Measurements from ENCODE around the gene SMAD9.

Gene SMAD9

DNA sequence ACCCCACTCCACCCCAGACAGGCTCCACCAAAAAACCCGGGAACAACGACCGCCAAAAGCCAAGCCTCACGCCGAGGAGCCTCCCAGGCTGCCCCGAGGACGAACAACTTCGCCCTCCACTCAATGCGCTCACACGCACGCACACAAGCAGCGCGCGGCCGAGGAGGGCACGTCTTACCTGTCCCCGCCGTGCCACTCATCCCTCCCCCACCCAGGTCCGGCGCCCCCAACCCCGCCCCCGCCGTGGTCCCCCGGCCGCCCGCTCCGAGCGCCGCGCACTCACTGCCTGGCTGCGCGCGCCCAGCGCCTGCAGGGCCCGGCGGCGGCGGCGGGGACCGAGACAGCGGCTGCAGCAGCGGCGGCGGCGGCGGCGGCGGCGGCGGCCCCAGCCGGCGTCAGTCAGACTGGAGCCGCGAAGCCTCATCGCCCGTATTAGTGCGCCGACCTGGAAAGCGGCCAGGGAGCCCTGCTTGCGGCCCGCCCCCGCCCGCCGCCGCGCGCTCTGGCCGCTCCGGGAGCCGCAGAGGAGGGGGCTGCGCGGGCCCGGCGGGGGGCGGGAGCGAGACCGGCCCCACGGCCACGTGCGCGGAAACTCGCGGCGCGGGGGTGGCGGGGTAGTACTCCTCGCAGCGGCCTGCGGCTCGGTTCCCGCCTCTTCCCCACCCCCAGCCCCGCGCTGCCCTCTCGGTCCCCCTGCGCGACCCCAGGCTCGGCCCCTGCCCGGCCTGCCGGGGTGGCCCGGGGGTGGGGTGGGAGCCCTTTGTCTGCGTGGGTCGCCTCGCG is at the start of gene SMAD9:
SMAD9 (minus strand) TSS at position 406 of the 783 bp plus-strand sequence. CDS start 40,549 bp downstream, outside the sequence.
- FAIRE-seq (no peak), DNase-seq (ENCODE audit: low spot score) (peak; percentile 38)

DNA sequence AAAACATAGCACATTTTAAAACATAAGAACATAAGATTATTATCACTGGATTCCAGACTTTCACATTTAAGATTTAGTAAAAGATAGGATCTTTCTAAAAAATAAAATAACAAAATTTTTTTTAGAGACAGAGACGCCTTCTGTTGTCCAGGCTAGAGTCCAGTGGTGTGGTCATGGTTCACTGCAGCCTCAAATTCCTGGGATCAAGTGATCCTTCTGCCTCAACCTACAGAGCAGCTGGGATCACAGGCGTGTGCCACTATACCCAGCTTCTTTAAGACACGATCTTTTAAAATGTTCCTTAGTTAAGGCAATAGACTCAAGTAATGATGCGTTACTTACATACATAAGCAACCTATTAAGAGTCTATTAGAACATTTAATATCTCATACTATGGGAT is 46.4 kb upstream of the SMAD9 start:
- no peak for DNase-seq (ENCODE audit: low spot score)
- peak; percentile 78 for FAIRE-seq

DNA sequence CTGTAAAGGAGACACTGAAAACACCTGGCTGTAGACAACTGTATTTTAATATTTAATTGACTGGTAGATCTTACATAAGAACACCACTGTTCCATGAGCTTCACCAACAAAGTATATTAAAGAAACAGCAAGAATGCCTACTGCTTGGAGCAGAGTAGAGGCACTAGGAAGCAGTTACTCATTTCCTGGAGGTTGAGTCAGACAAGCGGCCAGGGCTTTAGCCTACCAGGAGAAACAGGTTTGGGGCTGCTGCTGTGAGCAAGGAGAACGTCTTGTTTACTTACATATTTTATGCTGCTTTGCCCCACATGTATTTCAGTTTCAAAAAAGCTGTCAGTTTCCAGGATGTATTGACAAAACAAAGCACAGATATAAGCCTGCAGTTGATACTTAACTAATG is 45.7 kb upstream of the SMAD9 start:
- DNase-seq (ENCODE audit: low spot score), result peak; percentile 60
- FAIRE-seq, result peak; percentile 84

DNA sequence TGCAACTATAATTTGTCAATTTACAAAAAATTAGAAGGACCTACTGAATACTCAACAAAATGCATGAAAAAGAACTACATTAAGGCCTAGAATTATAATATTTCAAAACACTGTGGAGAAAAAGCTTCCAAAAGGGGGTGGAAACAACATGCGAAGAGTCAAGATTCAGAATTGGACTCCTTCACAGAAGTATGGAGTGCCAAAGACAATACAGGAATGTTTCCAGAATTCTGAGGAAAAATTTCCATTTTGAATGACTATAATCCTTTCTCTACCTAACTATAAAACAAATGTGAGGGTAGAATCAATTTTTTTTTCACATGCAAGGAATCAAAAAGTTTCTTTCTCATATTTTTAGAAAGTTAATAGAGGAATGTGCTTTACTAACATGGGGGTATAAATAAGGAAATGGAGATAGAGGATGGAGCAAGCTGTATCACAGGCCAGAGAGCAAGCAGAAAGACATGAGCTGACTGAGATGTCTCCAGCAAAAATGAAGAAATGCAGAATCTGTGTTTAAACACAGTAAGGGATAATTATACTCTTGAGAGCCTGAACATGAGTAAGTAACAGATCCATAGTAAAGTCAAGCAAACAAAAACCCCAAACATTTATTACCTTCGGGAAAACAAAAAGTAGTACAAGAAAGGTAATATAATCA is 39.5 kb upstream of the SMAD9 start:
- DNase-seq (ENCODE audit: low spot score) (no peak), FAIRE-seq (no peak)

DNA sequence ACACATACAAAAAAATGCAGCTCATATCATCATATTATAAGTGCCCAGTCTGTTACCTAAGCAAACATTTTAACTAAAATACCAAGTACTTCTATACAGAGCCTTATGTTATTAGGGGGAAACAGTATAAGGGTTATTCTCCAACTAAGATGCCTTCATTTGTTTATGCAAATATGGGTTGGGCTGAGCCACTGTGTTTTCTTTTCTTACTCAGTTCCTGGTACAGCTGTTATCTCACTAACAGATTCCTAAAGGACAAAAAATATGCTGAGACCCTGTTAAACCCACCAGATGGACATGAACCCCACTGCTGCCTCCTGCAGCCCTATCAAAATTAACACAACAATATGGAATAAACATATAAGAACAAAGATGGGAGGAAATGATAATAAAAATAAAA is 34.5 kb upstream of the SMAD9 start:
- no peak for DNase-seq (ENCODE audit: low spot score)
- no peak for FAIRE-seq

DNA sequence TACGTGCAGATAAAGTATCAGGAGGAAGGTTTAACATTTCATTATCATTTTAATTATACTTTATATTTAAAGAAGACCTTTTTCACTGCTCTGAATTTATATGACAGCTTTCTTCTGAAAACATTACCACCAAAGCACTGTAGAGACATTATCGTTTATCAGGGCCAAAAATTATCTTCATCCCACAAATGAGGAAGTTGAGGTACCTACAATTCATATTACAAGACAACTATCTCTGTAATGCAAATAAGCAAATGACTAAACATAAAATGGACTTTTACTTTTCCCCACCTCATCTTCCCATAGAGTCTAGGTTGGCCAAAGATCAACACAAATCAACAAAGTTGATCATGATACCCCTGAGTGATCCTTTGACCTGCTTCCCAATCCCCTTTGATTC is 30.9 kb upstream of the SMAD9 start:
- FAIRE-seq, result no peak
- DNase-seq (ENCODE audit: low spot score), result no peak

DNA sequence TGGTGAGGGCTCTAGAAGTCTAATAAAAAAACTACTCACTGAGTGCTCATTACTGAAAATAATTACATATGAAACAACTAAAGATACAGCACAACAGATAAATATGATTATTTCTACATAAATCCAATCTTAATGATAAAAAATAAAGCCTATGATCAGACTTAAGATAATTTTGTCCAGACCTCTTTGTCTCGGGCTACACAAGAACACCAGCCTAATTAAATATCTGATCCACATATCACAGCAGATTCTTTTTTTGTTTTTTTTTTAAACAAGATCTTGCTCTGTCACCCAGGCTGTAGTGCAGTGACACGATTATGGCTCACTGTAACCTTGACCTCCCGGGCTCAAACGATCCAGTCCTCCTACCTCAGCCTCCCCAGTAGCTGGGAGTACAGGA is 30.3 kb upstream of the SMAD9 start:
- FAIRE-seq (no peak), DNase-seq (ENCODE audit: low spot score) (no peak)

DNA sequence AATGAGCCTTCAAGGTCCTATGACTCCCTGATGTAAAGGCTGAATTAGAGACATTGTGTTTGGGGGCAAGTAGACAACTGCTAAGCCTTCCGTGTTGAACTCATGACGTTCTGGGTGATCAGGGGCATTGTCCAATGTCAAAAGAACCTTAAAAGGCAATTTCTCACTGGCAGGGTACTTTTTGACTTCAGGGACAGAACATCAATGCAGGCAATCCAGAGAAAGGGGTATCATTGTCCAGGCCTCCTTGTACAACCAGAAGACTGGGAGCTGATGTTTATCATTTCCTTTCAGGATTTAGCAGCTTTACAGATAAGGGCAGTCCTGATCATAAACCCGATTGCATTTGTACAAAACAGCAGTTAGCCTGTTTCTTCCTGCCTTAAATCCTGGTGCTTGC is 25.0 kb upstream of the SMAD9 start:
- FAIRE-seq, result no peak
- DNase-seq (ENCODE audit: low spot score), result no peak

DNA sequence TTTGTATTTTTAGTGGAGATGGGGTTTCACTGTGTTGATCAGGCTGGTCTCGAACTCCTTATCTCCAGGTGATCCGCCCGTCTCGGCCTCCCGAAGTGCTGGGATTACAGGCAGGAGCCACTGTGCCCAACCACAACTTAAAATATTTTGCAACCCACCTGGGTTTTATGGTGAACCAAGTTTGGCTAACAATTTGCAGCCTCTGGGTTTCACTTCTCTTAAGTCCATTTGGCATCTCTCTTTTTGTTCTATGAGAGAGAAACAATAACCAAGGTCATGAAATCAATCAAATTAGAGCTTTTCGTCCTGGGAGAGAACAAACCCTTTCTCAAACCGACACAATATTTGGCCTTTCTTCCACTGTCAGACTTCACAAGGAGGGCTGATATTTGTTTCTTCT is 5.6 kb upstream of the SMAD9 start:
- no peak for FAIRE-seq
- DNase-seq (ENCODE audit: low spot score), result no peak

DNA sequence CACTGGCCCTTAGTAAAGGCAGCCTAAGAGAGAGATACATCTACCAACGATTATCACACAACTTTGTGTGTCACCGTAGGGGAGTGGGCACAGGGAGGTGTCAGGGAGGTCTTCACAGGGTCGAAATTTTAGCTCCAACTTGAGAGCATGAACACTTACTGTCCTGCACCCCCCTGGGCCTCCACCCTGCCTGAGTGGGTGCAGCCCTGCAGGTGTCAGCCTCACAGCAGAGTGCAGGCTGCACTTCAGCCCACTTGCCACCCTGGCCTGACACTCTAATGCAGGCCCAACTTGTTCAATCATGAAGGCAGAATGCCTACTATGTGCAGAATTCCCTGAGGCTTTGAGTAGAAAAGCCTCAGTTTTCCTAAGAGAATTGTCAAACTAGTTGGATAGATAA is 4.0 kb upstream of the SMAD9 start:
- DNase-seq (ENCODE audit: low spot score), result no peak
- FAIRE-seq, result no peak

DNA sequence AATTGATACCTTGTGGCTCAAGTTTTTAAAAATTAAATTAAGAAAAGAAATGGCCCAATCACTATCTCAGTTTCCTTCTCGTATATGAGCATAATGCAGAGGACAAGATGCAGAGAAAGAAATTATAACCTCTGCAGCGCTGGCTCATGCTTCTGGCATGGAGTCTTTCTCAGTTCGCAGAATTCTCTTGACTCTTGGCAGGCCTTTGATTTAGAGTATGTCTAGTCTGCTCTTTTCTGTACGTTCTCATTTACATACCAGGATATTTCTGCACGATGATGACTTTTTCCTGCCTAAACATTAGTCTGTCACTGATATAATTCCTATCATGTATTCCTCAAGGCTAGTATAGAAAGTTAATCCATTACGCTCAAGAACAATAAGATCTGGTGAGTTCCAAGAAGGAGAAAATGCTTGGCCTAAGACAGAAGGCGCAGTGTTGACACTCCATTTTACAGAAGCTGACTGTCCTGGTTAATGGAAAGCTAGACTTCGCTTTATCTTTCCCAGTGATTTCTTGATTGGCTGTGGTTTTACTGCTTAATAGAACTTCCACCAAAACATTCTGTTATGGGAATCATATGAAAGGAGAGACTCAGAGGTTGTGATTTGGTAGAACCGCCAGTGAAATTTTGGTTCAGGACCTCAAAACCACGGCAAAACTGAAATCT is 1.7 kb upstream of the SMAD9 start:
- FAIRE-seq, result no peak
- no peak for DNase-seq (ENCODE audit: low spot score)

DNA sequence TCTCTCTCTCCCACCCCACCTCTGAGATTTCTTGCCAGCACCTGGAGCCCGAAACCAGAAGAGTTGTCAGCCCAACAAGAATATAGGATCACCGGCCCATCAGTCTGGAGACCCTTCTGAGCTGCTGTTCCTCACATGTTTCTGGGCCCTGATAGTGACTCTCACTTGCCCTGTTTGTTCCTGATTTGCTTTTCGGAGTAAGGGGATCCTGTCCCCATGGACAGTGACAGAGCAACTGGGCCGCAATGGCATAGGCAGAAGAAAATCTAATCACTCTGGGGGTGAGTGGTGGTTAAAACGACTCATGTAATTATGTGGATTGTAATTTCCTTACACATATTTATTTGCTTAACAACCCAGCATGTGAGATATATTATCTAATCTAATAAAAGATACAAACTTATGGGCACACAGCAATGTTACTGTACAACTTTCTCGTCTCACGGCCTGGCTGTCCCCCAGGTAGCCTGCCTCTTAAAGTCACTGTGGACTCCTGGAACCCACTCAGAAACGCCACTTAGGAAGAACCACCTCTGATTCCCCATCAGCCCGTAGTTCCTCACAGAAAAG is 663 bp upstream of the SMAD9 start:
- no peak for DNase-seq (ENCODE audit: low spot score)
- no peak for FAIRE-seq

DNA sequence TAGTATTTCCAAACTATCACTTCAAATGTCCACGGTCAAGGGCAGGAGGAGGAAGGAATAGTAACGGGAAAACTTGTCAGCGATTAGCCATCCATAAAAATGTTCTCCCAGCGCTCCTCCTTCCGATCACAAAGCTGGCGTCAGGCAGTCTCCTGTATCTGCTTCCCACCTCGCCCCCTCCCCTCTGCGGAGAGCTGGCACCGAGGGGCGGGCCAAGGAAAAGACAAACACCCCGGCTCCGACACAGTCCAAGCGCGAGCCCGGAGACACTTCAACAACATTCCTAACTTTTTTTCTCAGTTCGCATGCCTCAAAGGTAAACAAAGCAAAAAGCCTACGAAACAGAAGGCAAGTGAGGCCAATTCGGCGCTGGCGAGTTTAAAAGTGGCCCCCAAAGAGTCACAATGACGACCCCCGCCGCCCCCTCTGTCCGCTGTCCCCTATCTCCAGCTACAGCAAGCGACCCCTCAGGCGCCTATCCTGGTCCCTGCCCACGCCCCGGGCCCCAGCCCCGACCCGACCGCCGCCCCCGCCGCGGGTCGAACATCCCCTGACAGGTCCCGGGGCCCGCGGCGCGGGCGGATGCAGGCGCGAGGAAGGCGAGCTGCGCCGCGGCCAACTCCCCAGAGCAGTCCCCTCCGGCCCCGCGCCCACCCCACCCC is 736 bp downstream of the SMAD9 start:
- FAIRE-seq (no peak), DNase-seq (ENCODE audit: low spot score) (peak; percentile 27)

DNA sequence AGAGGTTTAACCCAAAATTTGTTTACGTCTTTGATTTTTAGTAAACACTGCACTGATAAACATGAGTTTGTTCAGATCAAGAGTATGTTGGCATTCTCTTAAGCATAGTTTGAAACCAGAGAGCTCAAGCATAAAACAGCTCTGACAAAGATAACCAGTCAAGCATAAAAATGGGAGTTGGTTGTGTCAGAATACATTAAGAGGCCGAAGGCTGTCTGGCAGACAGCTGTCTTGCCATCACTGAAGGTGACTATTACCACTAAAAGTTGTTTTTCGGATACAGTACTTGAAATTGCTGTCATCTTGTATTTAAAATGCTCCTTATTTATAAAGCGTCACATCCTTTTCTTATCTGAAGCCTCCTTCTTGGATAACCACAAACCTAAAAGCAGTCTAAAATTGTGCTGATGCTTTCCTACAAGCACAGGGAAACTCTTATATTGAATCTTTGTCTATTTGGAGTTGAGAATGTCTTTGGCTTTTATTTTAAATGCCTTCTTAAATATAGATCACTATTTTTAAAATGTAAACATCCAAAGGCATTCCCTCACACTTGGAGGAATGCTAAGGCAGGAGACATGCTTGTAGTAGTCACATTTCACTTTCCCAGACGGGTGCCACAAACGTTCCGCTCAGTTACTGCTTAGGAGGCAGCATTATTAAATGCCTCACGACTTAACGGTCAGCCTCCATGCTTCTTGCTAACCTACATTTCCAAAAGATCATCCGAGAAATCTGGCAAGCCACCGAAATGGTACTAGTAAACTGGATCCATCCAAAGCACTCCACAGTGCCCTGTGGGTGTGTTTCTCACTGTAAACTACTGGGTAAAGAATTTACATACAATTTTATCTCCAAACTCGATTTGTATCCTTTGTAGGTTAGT is 1.5 kb downstream of the SMAD9 start:
- peak; percentile 84 for FAIRE-seq
- DNase-seq (ENCODE audit: low spot score), result peak; percentile 31

DNA sequence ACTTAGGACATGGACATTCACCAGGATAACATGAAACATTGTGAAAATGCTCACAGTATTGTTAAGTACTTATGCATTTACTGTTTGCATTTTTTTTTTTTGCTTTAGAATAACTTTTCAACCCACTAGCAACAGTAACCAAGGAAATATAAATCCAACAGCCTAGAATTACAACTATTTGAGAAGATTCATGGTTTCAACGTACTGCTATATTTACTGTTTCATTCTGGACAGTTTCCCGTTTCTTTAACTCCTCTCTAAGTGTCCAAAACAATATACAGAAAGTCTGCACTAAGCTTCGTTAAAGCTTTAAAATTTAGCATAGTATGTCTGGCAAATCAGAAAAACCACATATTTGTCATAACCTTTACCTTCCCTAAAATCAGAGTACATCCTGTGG is 2.7 kb downstream of the SMAD9 start:
- no peak for FAIRE-seq
- no peak for DNase-seq (ENCODE audit: low spot score)

DNA sequence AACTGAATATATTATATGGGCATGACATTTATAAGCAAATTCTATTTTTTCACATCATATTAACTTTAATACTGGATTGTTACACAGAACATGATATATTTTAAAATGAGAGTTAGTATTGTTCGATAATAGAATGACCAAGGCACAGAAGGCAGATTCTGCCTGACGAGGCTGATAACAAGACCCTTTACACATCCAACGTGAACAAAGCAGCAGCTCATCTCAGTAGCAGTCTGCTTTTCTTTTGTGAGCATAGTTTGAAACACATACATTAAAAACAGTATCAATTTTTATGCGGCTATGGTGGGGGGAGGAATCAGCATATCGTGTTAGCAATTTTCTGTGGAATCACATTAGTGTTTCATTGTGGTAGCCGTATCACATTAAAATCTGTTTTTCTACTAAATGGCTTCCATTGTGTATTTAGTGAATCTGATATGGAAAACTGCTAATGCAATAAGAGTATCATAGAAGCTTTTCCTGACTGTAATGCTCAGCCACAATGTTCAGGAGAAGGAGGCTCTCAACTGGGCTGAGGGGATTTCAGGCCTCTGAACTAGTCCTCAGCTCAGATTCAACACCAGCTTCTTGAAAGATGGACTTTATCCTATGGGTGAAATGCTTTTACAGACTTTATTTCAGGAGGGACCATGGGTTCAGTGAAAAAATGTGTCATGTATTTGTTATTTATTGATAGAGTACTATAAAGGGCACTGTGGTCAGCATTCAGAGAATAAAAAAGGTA is 4.0 kb downstream of the SMAD9 start:
- no peak for FAIRE-seq

DNA sequence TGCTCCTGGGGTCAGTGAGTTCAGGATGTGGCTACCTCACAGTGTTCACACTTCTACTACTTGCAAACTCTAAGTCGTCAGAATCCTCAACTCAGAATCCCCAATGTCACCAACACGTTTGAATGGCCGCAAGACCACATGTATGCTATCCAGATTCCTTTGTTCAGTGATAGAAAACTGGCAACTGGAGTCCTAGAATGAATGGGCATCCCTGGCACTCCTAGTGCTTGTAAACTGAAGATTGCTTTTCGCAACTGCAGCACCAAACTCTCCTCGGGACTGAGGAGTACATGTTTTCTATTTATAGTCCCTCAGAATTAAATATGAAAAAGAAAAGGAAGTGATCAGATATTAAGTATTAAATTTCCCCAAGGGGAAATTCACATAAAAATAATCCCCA is 4.9 kb downstream of the SMAD9 start:
- FAIRE-seq, result no peak

More for the DNA sequence above, 4.0 kb downstream of the SMAD9 start:
- DNase-seq (ENCODE audit: low spot score), result no peak

DNA sequence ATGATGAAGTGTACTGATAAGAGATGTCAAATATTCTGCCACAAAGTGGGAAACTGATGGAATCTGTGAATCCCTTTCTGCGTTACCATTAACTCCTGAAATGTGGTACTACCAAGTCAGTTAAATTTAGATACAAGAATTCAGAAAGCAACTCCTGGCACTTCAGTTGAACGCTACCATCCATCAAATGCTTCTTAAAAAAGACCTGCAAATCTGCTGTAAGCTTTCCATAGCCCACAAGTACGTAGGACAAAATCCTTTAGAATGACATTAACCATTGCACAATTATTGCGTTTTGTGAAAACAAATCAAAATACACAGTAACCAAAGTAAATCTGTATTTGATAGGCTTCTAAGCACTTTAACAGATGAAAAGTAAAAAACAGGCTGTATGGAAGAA is 5.4 kb downstream of the SMAD9 start:
- FAIRE-seq (no peak), DNase-seq (ENCODE audit: low spot score) (no peak)

More for the DNA sequence above, 4.9 kb downstream of the SMAD9 start:
- no peak for DNase-seq (ENCODE audit: low spot score)

DNA sequence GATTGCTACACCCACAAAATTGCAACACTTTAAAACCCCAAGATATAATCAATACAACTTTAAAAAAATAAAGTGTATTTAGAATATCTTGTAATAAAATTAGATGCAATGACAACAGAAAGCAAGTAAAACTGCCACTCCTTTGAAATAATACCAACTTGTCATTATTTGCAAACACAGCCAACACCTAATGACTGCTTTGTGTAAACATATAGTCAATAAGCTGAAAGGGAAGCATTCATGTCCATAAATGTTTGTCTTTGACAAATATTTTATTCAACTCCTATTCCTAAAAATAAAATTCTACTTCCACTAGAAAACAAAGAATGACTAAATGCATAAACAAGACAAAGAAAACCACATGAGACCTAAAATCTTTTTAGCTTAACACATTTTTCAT is 6.6 kb downstream of the SMAD9 start:
- no peak for FAIRE-seq

DNA sequence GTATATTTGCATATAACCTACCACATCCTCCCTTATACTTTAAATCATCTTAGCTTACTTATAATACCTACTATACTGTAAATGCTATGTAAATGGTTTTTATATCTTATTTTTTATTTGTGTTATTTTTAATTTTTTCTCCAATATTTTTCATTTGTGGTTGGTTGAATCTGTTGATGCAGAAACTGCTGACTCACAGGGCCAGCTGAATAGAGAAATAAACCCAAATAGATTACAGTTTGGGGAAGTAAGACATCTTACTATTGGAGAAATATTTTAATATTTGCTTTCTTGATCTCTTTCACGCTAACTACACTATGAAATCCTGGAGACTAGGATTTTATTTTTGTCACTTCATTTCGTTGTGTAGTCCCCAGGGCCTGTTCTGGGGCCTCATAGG is 7.1 kb downstream of the SMAD9 start:
- DNase-seq (ENCODE audit: low spot score), result no peak
- no peak for FAIRE-seq

More for the DNA sequence above, 6.6 kb downstream of the SMAD9 start:
- DNase-seq (ENCODE audit: low spot score), result no peak

Data from RCC 7860 (cell line).